ENCODE data around the gene GNLY.

The GNLY gene

DNA sequence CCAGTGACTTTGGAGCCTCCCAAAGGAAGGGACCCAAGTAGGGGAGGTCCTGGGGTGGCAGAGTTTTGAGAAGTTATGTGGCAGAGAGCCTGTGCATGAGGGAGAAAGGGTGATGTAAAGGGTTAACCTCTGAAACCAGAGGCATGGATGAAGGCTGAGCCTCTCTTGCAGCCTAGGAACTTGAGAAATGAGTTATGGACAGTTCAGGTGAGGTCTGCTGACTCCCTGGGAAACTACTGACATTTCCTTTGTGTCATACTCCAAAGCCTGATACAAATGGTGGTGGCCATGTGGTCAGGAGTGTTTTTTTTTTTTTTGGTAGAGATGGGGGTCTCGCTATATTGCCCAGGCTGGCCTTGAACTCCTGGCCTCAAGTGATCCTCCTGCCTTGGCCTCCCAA is 12.4 kb upstream of the GNLY start:
- no peak for DNase-seq (ENCODE audit: low read depth, low spot score)

DNA sequence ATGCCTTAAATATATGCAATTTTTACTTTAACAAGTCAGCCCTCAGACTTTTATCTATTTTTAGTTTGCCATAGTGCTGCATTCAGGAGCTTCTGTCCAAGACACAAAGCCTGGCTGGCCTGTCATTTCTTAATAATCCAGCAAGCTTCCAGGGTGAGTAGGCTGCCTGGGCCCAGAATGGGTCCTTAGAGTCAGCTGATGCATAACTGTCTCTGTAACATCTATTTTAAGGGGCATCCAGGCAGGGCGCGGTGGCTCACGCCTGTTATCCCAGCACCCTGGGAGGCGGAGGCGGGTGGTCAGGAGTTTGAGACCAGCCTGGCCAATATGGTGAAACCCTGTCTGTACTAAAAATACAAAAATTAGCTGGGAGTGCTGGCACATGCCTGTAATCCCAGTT is 11.8 kb upstream of the GNLY start:
- no peak for DNase-seq (ENCODE audit: low read depth, low spot score)

DNA sequence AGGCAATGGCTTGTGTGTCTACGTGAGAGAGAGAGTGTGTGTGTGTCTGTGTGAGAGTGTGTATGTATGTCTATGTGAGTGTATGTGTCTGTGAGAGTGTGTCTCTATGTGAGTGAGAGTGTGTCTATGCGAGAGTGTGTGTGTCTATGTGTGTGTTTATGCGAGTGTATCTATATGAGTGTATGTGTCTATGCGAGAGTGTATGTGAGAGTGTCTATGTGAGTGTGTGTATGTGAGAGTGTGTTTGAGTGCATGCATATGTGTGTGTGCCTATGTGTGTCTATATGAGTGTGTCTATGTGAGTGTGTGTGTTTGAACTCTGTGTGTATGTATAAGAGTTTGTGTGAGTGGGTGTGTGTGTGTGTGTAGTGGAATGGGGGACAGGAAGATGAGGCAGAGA is 9.8 kb upstream of the GNLY start:
- DNase-seq (ENCODE audit: low read depth, low spot score), result no peak

GRCh38 chr2:85684806-85685205 is 9.4 kb upstream of the GNLY start:
- DNase-seq (ENCODE audit: low read depth, low spot score), result no peak

GRCh38 chr2:85690932-85691331 is 3.2 kb upstream of the GNLY start:
- DNase-seq (ENCODE audit: low read depth, low spot score), result no peak

GRCh38 chr2:85692039-85692645 is 2.0 kb upstream of the GNLY start:
- DNase-seq (ENCODE audit: low read depth, low spot score), result no peak

DNA sequence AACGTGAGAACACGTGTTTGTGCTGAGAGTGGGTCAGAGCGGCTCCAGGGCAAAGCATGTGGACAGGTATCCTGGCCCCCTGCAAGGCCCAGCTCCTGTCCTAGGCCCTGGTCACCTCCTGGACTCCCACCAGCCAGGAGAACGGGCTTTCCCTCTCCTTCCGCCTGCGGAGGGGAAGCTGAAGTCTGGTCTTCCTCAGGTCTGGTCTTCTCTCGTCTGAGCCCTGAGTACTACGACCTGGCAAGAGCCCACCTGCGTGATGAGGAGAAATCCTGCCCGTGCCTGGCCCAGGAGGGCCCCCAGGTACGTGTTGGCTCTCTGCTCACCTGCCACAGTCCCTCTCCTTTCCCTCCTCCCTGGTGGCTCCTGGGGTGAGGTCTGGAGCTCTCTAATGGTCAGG is 963 bp downstream of the GNLY start:
- DNase-seq (ENCODE audit: low read depth, low spot score), result no peak

GRCh38 chr2:85695691-85696668 is 1.8 kb downstream of the GNLY start:
- DNase-seq (ENCODE audit: low read depth, low spot score), result no peak

DNA sequence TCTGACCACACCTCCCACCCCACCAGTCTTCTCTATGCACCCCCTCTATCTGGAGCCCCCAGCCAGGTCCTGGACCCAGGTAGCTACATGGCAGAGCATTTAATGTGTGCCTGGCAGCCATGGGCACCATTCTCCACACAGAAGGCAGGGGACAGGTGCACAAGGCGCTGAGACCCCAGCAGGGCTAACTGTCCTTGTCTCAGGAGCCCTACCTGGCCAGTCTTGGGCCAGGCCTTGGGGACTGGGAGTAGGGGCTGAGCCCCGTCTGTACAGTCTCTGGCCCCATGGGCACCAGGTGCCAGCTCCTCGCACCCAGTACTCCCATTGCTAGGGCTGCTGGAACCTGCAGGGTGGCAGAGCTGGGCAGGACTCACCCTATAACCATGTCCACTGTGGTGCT is 2.9 kb downstream of the GNLY start:
- no peak for DNase-seq (ENCODE audit: low read depth, low spot score)

DNA sequence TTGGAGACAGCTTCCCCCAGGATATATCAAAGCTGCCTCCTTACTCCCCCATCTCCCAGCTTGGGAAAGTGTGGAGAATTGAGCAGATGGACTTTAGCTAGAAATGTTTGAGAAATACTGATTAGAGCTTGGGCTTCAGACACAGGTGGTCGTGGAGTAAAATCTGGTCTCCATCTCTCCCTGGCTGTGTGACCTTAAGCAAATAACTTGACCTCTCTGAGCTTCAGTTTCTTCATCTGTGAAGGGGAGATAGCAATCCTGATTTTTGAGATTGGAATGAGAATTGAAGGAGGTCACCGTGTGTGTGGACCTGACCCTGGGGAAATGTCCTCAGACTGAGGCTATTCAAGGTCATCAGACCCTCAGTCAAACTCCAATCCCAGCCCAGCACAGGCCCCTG is 3.6 kb downstream of the GNLY start:
- no peak for DNase-seq (ENCODE audit: low read depth, low spot score)

DNA sequence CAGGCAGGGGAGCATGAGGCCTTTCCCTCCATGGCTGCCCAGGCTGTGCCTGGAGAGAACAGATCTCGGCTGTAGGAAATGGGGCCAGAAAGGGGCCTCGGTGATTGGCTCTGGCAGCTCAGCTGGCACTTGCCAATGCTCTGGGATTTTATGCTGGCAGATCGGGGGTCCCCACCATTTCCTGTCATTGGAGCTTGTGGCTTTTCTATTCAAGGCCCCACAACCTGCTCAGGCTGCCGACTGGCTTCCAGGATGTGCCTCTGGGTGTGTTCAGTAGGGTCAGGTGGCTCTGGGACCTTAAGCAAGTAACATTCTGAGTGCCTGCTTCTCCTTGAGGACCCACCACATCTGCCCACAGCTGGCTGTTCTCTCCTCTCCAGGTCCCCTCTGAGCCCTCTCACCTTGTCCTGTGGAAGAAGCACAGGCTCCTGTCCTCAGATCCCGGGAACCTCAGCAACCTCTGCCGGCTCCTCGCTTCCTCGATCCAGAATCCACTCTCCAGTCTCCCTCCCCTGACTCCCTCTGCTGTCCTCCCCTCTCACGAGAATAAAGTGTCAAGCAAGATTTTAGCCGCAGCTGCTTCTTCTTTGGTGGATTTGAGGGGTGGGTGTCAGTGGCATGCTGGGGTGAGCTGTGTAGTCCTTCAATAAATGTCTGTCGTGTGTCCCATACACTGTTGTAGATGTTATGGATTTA is 4.2 kb downstream of the GNLY start:
- DNase-seq (ENCODE audit: low read depth, low spot score), result no peak

- no peak for DNase-seq (ENCODE audit: low read depth, low spot score)
Observed at GRCh38 chr2:85698880-85699254, 4.7 kb downstream of the GNLY start.

- DNase-seq (ENCODE audit: low read depth, low spot score), result no peak
Observed at GRCh38 chr2:85699325-85699724, 5.2 kb downstream of the GNLY start.

DNA sequence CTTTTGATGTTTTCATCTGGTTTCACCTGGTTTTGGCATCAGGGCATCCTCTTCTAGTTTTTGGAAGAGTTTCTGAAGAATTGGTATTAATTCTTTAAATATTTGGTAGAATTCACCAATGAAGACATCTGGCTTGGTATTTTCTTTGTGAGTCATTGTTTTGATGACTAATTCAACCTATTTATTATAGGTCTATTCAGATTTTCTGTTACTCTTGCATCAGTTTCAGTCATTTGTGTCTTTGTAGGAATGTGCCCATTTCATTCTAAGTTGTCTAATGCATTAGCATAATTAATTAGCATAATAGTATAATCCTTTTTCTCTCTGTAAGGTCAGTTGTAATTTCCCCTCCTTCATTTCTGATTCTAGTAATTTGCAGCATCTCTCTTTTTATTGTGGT is 8.0 kb downstream of the GNLY start:
- DNase-seq (ENCODE audit: low read depth, low spot score), result no peak

DNA sequence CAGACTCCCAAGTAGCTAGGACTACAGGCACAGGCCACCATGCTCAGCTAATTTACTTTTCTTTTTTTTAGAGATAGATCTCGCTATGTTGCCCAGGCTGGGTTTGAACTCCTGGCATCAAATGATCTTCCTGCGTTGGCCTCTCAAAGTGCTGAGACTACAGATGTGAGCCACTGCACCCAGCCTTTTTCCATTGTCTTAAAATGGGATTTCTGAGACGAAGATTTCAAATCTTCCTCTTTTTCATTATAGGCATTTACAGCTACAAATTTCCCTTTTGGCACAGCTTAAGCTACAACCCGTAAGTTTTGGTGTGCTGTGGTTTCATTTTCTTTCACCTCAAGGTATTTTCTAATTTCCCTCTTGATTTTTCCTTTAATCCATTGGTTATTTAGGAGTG is 8.6 kb downstream of the GNLY start:
- DNase-seq (ENCODE audit: low read depth, low spot score), result no peak

DNA sequence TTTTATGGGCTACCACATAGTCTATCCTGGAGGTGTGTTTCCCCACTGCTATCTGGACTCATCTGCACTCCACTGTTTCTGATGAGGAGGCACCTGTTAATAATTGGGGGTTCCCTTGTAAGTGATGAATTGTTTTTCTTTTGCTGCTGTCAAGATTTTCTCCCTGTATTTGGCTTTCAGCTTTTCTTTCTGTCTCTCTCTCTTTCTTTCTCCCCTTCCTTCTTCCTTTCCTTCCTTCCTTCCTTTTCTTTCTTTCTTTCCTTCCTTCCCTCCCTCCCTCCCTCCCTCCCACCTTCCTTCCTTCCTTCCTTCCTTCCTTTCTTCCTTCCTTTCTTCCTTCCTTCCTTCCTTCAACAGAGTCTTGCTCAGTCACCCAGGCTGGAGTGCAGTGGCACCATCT is 9.2 kb downstream of the GNLY start:
- no peak for DNase-seq (ENCODE audit: low read depth, low spot score)

DNA sequence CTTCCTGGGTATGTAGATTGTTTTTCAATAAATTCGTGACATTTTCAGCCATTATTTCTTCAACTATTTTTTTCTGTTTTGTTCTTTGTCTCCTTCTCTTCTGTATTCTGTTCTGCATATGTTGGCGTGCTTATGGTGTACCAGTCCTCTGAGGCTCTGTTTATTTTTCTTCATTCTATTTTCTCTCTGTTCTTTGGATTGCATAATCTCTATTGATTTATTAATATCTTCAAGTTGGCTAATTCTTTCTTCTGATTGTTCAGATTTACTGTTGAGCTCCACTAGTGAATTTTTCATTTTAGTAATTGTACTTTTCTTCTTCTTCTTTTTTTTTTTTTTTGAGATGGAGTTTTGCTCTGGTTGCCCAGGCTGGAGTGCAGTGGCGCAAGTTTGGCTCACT is 9.9 kb downstream of the GNLY start:
- DNase-seq (ENCODE audit: low read depth, low spot score), result no peak

- no peak for DNase-seq (ENCODE audit: low read depth, low spot score)
Observed at GRCh38 chr2:85704800-85705679, 10.9 kb downstream of the GNLY start.

- DNase-seq (ENCODE audit: low read depth, low spot score), result no peak
Observed at GRCh38 chr2:85705680-85706039, 11.5 kb downstream of the GNLY start.

DNA sequence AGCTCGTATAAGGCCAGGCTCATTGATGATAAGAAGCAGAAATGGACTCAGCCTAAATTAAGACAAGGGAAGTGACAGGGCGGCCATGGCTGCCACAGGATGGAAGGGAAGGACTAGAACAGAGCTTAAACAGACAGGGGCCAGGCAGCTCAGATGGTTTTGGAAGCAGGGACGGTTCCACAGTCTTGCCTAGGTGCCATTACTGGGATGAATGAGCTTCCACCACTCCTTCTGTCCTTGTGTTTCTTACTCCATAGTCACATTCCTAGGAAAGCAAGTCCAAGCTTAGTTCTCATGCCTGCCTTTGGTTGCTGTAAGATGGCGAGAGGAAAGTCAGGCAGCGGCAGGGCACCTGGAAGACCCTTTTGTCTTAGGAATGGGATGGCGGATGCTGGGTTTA is 11.9 kb downstream of the GNLY start:
- DNase-seq (ENCODE audit: low read depth, low spot score), result no peak

DNA sequence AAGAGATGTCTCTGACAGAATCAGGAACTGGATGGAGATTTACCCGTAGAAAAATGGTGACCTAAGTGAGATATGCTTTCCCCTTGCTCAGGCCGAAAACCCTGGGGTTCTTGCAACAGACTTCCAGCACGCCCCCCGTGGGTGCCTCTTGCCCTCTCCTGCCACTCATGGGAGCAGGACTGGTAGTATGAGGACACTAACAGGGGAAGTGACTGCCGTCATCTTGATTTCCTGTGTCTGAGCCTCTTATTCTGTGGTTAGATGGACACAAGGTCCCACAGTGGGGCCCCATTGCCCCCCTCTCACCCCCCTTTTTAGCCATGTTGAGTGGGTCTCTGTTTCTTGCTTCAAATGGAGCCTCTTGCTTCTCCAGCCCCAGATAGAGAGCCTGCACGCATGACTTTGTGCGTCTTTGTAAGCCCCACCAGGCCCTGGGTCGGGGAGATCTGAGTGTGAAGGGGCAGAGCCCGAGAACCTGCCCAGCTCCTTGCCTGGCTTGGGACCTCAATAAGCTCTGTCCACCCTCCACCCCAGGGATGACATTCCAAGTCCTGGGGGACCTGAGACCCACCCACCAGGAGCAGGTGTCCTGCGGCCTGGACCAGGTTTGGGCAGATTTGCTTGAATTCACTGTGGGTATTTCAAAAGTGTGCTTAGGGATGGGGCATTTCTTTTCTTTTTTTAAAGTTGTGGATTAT is 12.6 kb downstream of the GNLY start:
- no peak for DNase-seq (ENCODE audit: low read depth, low spot score)

All from iPS DF 19.7 (cell line).